Adipocyte (in vitro differentiated cells): Measurements from ENCODE around the gene ADAMTS9.

Experiments
- DNase-seq: peaks from one replicate; pipeline ENCODE4 v3.0.0-alpha.2; 2015; ENCODE audit warnings: low read depth
- H3K27me3 ChIP-seq: replicated peaks from 2 replicates; pipeline ENCODE4 v1.7.0; 2013; ENCODE audit warnings: mild to moderate bottlenecking, low read length, moderate library complexity; ENCODE audit not compliant: control insufficient read depth, insufficient read depth
- H3K36me3 ChIP-seq: 2 replicates; pipeline ENCODE4 v1.7.0; 2013; ENCODE audit warnings: low read length, mild to moderate bottlenecking, moderate library complexity; ENCODE audit not compliant: control insufficient read depth, insufficient read depth, severe bottlenecking
- H3K4me1 ChIP-seq: 2 replicates; pipeline ENCODE4 v1.7.0; 2013; ENCODE audit warnings: mild to moderate bottlenecking, low read length, moderate library complexity; ENCODE audit not compliant: control insufficient read depth, insufficient read depth
- H3K4me3 ChIP-seq: 2 replicates; pipeline ENCODE4 v1.7.0; 2013; ENCODE audit warnings: mild to moderate bottlenecking, low read length, moderate library complexity
- H3K9ac ChIP-seq: 2 replicates; pipeline ENCODE4 v1.7.0; 2013; ENCODE audit warnings: mild to moderate bottlenecking, low read length, moderate library complexity
- H3K9me3 ChIP-seq: 2 replicates; pipeline ENCODE4 v1.7.0; 2013; ENCODE audit warnings: mild to moderate bottlenecking, low read length, moderate library complexity; ENCODE audit not compliant: control insufficient read depth

ADAMTS9 gene

GRCh38 chr3:64651741-64652241 lies 36.0 kb downstream of the ADAMTS9 start:
- H3K4me3 ChIP-seq: no peak overlapping the region
- H3K4me1 ChIP-seq: peaks cover 24% of the 10 kb centered on the region
- no peak overlapping the region for H3K9ac ChIP-seq
- peak; percentile 69 for DNase-seq
- H3K9me3 ChIP-seq: no peaks in the 10 kb centered on the region
- no peaks in the 10 kb centered on the region for H3K27me3 ChIP-seq
- H3K36me3 ChIP-seq: peaks cover 54% of the 10 kb centered on the region

- peaks cover 59% of the 10 kb centered on the region for H3K36me3 ChIP-seq
- H3K4me1 ChIP-seq: peaks cover 24% of the 10 kb centered on the region
- H3K9ac ChIP-seq: no peak overlapping the region
- DNase-seq: no peak
- H3K27me3 ChIP-seq: no peaks in the 10 kb centered on the region
- H3K9me3 ChIP-seq: no peaks in the 10 kb centered on the region
- no peak overlapping the region for H3K4me3 ChIP-seq
These were observed 36.5 kb downstream of the ADAMTS9 start for GRCh38 chr3:64651303-64651702.

GRCh38 chr3:64650715-64651114 lies 37.1 kb downstream of the ADAMTS9 start:
- Histone ChIP-seq H3K4me3 (no peak overlapping the region), H3K9me3 (no peaks in the 10 kb centered on the region), H3K4me1 (peaks cover 24% of the 10 kb centered on the region), H3K36me3 (peaks cover 65% of the 10 kb centered on the region), H3K27me3 (no peaks in the 10 kb centered on the region), H3K9ac (no peak overlapping the region)
- DNase-seq: peak; percentile 76

- no peak for DNase-seq
- H3K27me3 ChIP-seq: no peaks in the 10 kb centered on the region
- no peak overlapping the region for H3K4me3 ChIP-seq
- H3K9me3 ChIP-seq: no peaks in the 10 kb centered on the region
- H3K4me1 ChIP-seq: peaks cover 24% of the 10 kb centered on the region
- no peak overlapping the region for H3K9ac ChIP-seq
- H3K36me3 ChIP-seq: peaks cover 61% of the 10 kb centered on the region
These were observed 37.6 kb downstream of the ADAMTS9 start for GRCh38 chr3:64650096-64650622.

- Histone ChIP-seq H3K9me3 (no peaks in the 10 kb centered on the region), H3K4me3 (no peak overlapping the region), H3K27me3 (no peaks in the 10 kb centered on the region), H3K9ac (no peak overlapping the region), H3K4me1 (peaks cover 24% of the 10 kb centered on the region), H3K36me3 (peaks cover 58% of the 10 kb centered on the region)
- DNase-seq: no peak
These were observed 38.6 kb downstream of the ADAMTS9 start for GRCh38 chr3:64648927-64649906.

GRCh38 chr3:64647825-64648224 lies 40.0 kb downstream of the ADAMTS9 start:
- H3K36me3 ChIP-seq: peaks cover 52% of the 10 kb centered on the region
- H3K4me3 ChIP-seq: no peak overlapping the region
- H3K9me3 ChIP-seq: no peaks in the 10 kb centered on the region
- H3K9ac ChIP-seq: no peak overlapping the region
- H3K4me1 ChIP-seq: peaks cover 24% of the 10 kb centered on the region
- no peaks in the 10 kb centered on the region for H3K27me3 ChIP-seq
- no peak for DNase-seq

- Histone ChIP-seq H3K27me3 (no peaks in the 10 kb centered on the region), H3K9me3 (no peaks in the 10 kb centered on the region), H3K36me3 (peaks cover 50% of the 10 kb centered on the region), H3K4me3 (no peak overlapping the region), H3K9ac (no peak overlapping the region), H3K4me1 (peaks cover under 1% of the 10 kb centered on the region)
- DNase-seq: peak; percentile 14
These were observed 42.6 kb downstream of the ADAMTS9 start for GRCh38 chr3:64645243-64645642.

- H3K9ac ChIP-seq: no peak overlapping the region
- H3K27me3 ChIP-seq: no peaks in the 10 kb centered on the region
- no peak for DNase-seq
- H3K36me3 ChIP-seq: peaks cover 43% of the 10 kb centered on the region
- no peaks in the 10 kb centered on the region for H3K4me1 ChIP-seq
- H3K4me3 ChIP-seq: no peak overlapping the region
- H3K9me3 ChIP-seq: no peaks in the 10 kb centered on the region
These were observed 43.3 kb downstream of the ADAMTS9 start for GRCh38 chr3:64644483-64644882.

- Histone ChIP-seq H3K9me3 (no peaks in the 10 kb centered on the region), H3K9ac (no peak overlapping the region), H3K4me3 (no peak overlapping the region), H3K4me1 (no peaks in the 10 kb centered on the region), H3K27me3 (no peaks in the 10 kb centered on the region), H3K36me3 (peaks cover 29% of the 10 kb centered on the region)
- no peak for DNase-seq
These were observed 45.3 kb downstream of the ADAMTS9 start for GRCh38 chr3:64642327-64643151.

- Histone ChIP-seq H3K4me1 (no peaks in the 10 kb centered on the region), H3K27me3 (no peaks in the 10 kb centered on the region), H3K36me3 (peaks cover 17% of the 10 kb centered on the region), H3K9ac (no peak overlapping the region), H3K4me3 (no peak overlapping the region), H3K9me3 (no peaks in the 10 kb centered on the region)
- DNase-seq: no peak
These were observed 48.8 kb downstream of the ADAMTS9 start for GRCh38 chr3:64638981-64639481.

GRCh38 chr3:64638511-64638910 lies 49.3 kb downstream of the ADAMTS9 start:
- no peaks in the 10 kb centered on the region for H3K27me3 ChIP-seq
- no peak overlapping the region for H3K4me3 ChIP-seq
- H3K36me3 ChIP-seq: peaks cover 22% of the 10 kb centered on the region
- DNase-seq: no peak
- H3K4me1 ChIP-seq: no peaks in the 10 kb centered on the region
- H3K9me3 ChIP-seq: no peaks in the 10 kb centered on the region
- no peak overlapping the region for H3K9ac ChIP-seq
